ENCODE results near the gene MMP11.
A peak's percentile ranks its signal among the peaks of the same experiment; 100 is the strongest.
"Not testable (repeated sequence)": the region's sequence is repeated elsewhere in the genome, so short reads cannot be mapped to it uniquely, and the experiment has no call there.

MMP11 gene

GRCh38 chr22:23772649-23773473 is at the start of gene MMP11:
Gene MMP11, plus strand, starts transcription at chr22:23772849. Its CDS starts 22 bp downstream, at chr22:23772871.
- H3K27ac Mint-ChIP-seq, result no peak within 1 kb of the TSS
- peak within 1 kb of the TSS; percentile 62 for H3K4me3 Mint-ChIP-seq
- ATAC-seq (peak; percentile 45), DNase-seq (peak; percentile 58)
- no peaks in the 10 kb centered on the region for H3K9me3 Mint-ChIP-seq
- peaks cover 27% of the 10 kb centered on the region for H3K4me1 Mint-ChIP-seq
- no peaks in the 10 kb centered on the region for H3K27me3 Mint-ChIP-seq
- H3K36me3 Mint-ChIP-seq (ENCODE audit: low read depth), result no peaks in the 10 kb centered on the region

- H3K27ac Mint-ChIP-seq; ATAC-seq; DNase-seq; H3K36me3 Mint-ChIP-seq (ENCODE audit: low read depth); H3K4me1 Mint-ChIP-seq; H3K4me3 Mint-ChIP-seq; H3K9me3 Mint-ChIP-seq; H3K27me3 Mint-ChIP-seq: not testable (repeated sequence)
Measured at GRCh38 chr22:23728108-23728507, 44.5 kb upstream of the MMP11 start.

GRCh38 chr22:23737696-23738095 is 35.0 kb upstream of the MMP11 start:
- DNase-seq (no peak), ATAC-seq (no peak)
- Mint-ChIP-seq H3K27ac (no peak overlapping the region), H3K4me1 (no peaks in the 10 kb centered on the region), H3K27me3 (no peaks in the 10 kb centered on the region), H3K4me3 (no peak overlapping the region), H3K36me3 (ENCODE audit: low read depth) (no peaks in the 10 kb centered on the region), H3K9me3 (no peaks in the 10 kb centered on the region)

GRCh38 chr22:23742505-23743264 is 30.0 kb upstream of the MMP11 start:
- Mint-ChIP-seq H3K27me3 (no peaks in the 10 kb centered on the region), H3K4me3 (no peak overlapping the region), H3K4me1 (no peaks in the 10 kb centered on the region), H3K9me3 (no peaks in the 10 kb centered on the region), H3K36me3 (ENCODE audit: low read depth) (peaks cover 17% of the 10 kb centered on the region), H3K27ac (no peak overlapping the region)
- DNase-seq (no peak), ATAC-seq (no peak)

- Mint-ChIP-seq H3K27ac (no peak overlapping the region), H3K36me3 (ENCODE audit: low read depth) (peaks cover 17% of the 10 kb centered on the region), H3K9me3 (no peaks in the 10 kb centered on the region), H3K4me3 (no peak overlapping the region), H3K27me3 (no peaks in the 10 kb centered on the region), H3K4me1 (no peaks in the 10 kb centered on the region)
- DNase-seq, result no peak
- no peak for ATAC-seq
Measured at GRCh38 chr22:23743303-23743705, 29.3 kb upstream of the MMP11 start.

GRCh38 chr22:23744001-23744400 is 28.6 kb upstream of the MMP11 start:
- Mint-ChIP-seq H3K27ac (no peak overlapping the region), H3K4me1 (no peaks in the 10 kb centered on the region)

GRCh38 chr22:23744485-23744884 is 28.2 kb upstream of the MMP11 start:
- no peak overlapping the region for H3K4me3 Mint-ChIP-seq

More at GRCh38 chr22:23744001-23744400, 28.6 kb upstream of the MMP11 start:
- H3K36me3 Mint-ChIP-seq (ENCODE audit: low read depth), result peaks cover 17% of the 10 kb centered on the region
- H3K4me3 Mint-ChIP-seq, result no peak overlapping the region
- ATAC-seq (no peak), DNase-seq (no peak)
- no peaks in the 10 kb centered on the region for H3K27me3 Mint-ChIP-seq
- H3K9me3 Mint-ChIP-seq, result no peaks in the 10 kb centered on the region

GRCh38 chr22:23745791-23746190 is 26.9 kb upstream of the MMP11 start:
- ATAC-seq, result no peak
- H3K27ac Mint-ChIP-seq, result no peak overlapping the region
- no peaks in the 10 kb centered on the region for H3K27me3 Mint-ChIP-seq
- peaks cover 17% of the 10 kb centered on the region for H3K36me3 Mint-ChIP-seq (ENCODE audit: low read depth)
- H3K4me3 Mint-ChIP-seq, result no peak overlapping the region
- peaks cover 10% of the 10 kb centered on the region for H3K4me1 Mint-ChIP-seq
- no peak for DNase-seq
- no peaks in the 10 kb centered on the region for H3K9me3 Mint-ChIP-seq

More at GRCh38 chr22:23744485-23744884, 28.2 kb upstream of the MMP11 start:
- Mint-ChIP-seq H3K4me1 (no peaks in the 10 kb centered on the region), H3K27ac (no peak overlapping the region), H3K36me3 (ENCODE audit: low read depth) (peaks cover 17% of the 10 kb centered on the region), H3K27me3 (no peaks in the 10 kb centered on the region), H3K9me3 (no peaks in the 10 kb centered on the region)
- DNase-seq (no peak), ATAC-seq (no peak)

GRCh38 chr22:23749841-23750301 is 22.8 kb upstream of the MMP11 start:
- Mint-ChIP-seq H3K4me3 (peak overlapping the region; percentile 83), H3K27me3 (no peaks in the 10 kb centered on the region), H3K4me1 (peaks cover 17% of the 10 kb centered on the region), H3K9me3 (no peaks in the 10 kb centered on the region), H3K36me3 (ENCODE audit: low read depth) (peaks cover 4% of the 10 kb centered on the region), H3K27ac (peak overlapping the region; percentile 13)
- DNase-seq (no peak), ATAC-seq (no peak)

GRCh38 chr22:23750367-23750713 is 22.3 kb upstream of the MMP11 start:
- peak overlapping the region; percentile 52 for H3K27ac Mint-ChIP-seq
- no peaks in the 10 kb centered on the region for H3K27me3 Mint-ChIP-seq
- ATAC-seq (no peak), DNase-seq (no peak)
- H3K4me3 Mint-ChIP-seq, result peak overlapping the region; percentile 83
- peaks cover 17% of the 10 kb centered on the region for H3K4me1 Mint-ChIP-seq
- H3K36me3 Mint-ChIP-seq (ENCODE audit: low read depth), result no peaks in the 10 kb centered on the region
- no peaks in the 10 kb centered on the region for H3K9me3 Mint-ChIP-seq

GRCh38 chr22:23750714-23751440 is 21.8 kb upstream of the MMP11 start, which contains the start of gene ZNF70:
Gene ZNF70, minus strand, starts transcription at chr22:23751112. Its CDS starts 5,972 bp downstream, at chr22:23745140.
- Mint-ChIP-seq H3K4me1 (peaks cover 17% of the 10 kb centered on the region), H3K9me3 (no peaks in the 10 kb centered on the region), H3K27ac (peak within 1 kb of the TSS; percentile 52), H3K4me3 (peak within 1 kb of the TSS; percentile 83), H3K36me3 (ENCODE audit: low read depth) (no peaks in the 10 kb centered on the region), H3K27me3 (no peaks in the 10 kb centered on the region)
- peak; percentile 99 for ATAC-seq
- peak; percentile 86 for DNase-seq

- ATAC-seq (peak; percentile 2), DNase-seq (peak; percentile 25)
- peaks cover 17% of the 10 kb centered on the region for H3K4me1 Mint-ChIP-seq
- no peaks in the 10 kb centered on the region for H3K9me3 Mint-ChIP-seq
- H3K27ac Mint-ChIP-seq, result peak overlapping the region; percentile 42
- H3K27me3 Mint-ChIP-seq, result no peaks in the 10 kb centered on the region
- no peaks in the 10 kb centered on the region for H3K36me3 Mint-ChIP-seq (ENCODE audit: low read depth)
- H3K4me3 Mint-ChIP-seq, result peak overlapping the region; percentile 76
Measured at GRCh38 chr22:23751441-23751996, 21.1 kb upstream of the MMP11 start.

- no peaks in the 10 kb centered on the region for H3K27me3 Mint-ChIP-seq
- peak overlapping the region; percentile 76 for H3K4me3 Mint-ChIP-seq
- ATAC-seq (no peak), DNase-seq (peak; percentile 21)
- no peaks in the 10 kb centered on the region for H3K9me3 Mint-ChIP-seq
- H3K36me3 Mint-ChIP-seq (ENCODE audit: low read depth), result no peaks in the 10 kb centered on the region
- peak overlapping the region; percentile 53 for H3K27ac Mint-ChIP-seq
- H3K4me1 Mint-ChIP-seq, result peaks cover 17% of the 10 kb centered on the region
Measured at GRCh38 chr22:23752090-23752691, 20.5 kb upstream of the MMP11 start.

GRCh38 chr22:23752750-23753149 is 19.9 kb upstream of the MMP11 start:
- Mint-ChIP-seq H3K4me3 (peak overlapping the region; percentile 76), H3K9me3 (no peaks in the 10 kb centered on the region), H3K27me3 (no peaks in the 10 kb centered on the region), H3K4me1 (peaks cover 18% of the 10 kb centered on the region), H3K36me3 (ENCODE audit: low read depth) (no peaks in the 10 kb centered on the region), H3K27ac (peak overlapping the region; percentile 53)
- ATAC-seq (no peak), DNase-seq (no peak)

Measured in activated naive CD8-positive, alpha-beta T cell treated with anti-CD3 and anti-CD28 coated beads, Interleukin-2, amount 50 U/mL, for 24 hours (primary cell).